Measurements from ENCODE around the gene RMND1.

The RMND1 gene

DNA sequence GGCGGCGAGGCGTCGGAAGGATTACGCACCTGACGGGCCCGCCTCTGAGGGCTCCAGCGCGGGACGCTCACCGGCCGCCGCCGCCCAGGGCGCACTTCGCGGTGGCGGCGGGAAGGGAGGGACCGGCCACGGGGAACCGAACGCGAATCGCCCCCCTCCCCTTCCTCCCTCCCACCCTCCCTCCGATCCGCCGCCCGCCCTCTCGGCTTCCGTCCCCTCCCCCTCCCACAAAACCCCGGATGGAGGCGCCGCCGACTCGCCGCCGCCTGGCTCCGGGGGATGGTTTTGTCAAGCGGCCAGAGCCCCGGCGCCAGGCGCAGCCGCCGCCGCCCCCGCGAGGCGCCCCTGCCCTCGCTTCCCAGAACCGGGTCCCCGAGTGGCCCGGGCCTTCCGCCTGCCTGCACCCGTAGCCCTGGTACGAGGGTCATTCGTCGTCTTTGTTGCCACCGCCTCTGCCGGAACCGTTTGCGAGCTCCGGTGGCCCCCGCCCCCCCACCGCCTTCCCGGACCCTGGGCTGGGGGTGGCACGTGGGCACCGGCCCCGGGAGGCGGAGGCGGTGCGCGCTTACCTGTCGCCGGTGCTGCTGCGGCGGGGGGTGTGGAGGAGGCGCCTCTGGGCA is 61.0 kb downstream of the RMND1 start:
- peak overlapping the region; percentile 60 for H3K4me3 ChIP-seq (ENCODE audit: control insufficient read depth, low read depth, low read length)
- TF ChIP-seq CTCF (conservative IDR thresholded peaks at IDR 0.05; ENCODE audit: control insufficient read depth, insufficient read depth, low read depth, low read length) = no peak
- peak; percentile 55 for DNase-seq (ENCODE audit: low read depth)

DNA sequence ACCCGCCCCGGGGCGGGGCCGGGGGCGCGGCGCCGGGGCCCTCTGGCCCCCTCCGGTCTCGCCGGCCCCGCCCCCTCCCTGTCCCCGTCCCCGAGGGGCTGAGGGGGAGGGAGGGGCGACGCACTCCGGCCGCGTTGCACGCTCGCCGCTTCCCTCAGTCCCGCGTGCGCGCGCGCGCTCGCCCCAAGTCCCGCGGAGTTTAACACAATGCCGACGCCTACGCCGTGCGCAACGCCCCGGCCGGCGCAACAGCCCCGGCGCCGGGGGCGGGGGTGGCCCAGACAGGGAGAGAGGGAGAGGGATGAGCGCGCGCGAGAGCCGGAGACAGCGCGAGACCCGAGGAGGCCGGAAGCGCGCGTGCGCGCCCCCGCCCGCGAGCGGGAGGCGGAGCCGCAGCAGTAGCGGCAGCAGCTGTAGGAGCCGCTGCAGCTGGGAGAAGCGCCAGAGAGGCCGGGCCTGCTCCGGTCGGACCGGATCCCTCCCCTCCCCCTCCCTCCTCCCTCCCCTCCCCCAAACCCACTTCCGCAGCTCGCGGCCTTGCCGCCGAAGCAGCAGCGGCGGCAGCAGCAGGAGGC is 61.6 kb downstream of the RMND1 start:
- H3K4me3 ChIP-seq (ENCODE audit: control insufficient read depth, low read depth, low read length) = peak overlapping the region; percentile 60
- no peak for TF ChIP-seq CTCF (conservative IDR thresholded peaks at IDR 0.05; ENCODE audit: control insufficient read depth, insufficient read depth, low read depth, low read length)
- DNase-seq (ENCODE audit: low read depth) = peak; percentile 97

- H3K4me3 ChIP-seq (ENCODE audit: control insufficient read depth, low read depth, low read length) = peak overlapping the region; percentile 82
- no peak for TF ChIP-seq CTCF (conservative IDR thresholded peaks at IDR 0.05; ENCODE audit: control insufficient read depth, insufficient read depth, low read depth, low read length)
- DNase-seq (ENCODE audit: low read depth) = peak; percentile 81
These were observed 62.2 kb downstream of the RMND1 start for GRCh38 chr6:151389618-151390275.

DNA sequence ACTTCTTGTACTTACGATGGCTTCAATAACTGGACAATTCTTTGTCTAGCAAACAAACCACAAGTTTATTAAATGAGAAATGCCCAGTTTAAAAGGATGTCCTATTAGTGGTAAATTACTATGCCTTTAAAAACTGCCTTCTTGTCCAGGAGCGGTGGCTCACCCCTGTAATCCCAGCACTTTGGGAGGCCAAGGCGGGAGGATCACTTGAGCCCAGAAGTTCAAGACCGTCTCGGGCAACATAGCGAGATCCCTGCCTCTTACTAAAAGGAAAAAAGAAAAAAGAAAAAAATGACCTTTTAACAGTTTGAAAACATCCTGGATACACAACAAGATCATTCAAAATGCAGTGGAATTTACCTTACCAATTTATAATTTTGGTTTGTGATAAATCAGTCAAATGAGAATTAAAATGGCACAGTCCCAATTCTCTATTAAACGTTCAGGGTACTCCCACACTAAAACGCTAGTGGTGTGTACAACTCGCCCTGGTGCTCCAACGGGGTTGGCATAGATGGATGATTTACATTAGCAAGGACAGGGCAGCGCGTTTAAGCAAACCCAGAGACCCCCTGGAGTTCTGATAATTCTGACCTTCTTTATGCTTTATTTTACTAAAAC is 62.8 kb downstream of the RMND1 start:
- H3K4me3 ChIP-seq (ENCODE audit: control insufficient read depth, low read depth, low read length) = peak overlapping the region; percentile 82
- no peak for TF ChIP-seq CTCF (conservative IDR thresholded peaks at IDR 0.05; ENCODE audit: control insufficient read depth, insufficient read depth, low read depth, low read length)
- no peak for DNase-seq (ENCODE audit: low read depth)

DNA sequence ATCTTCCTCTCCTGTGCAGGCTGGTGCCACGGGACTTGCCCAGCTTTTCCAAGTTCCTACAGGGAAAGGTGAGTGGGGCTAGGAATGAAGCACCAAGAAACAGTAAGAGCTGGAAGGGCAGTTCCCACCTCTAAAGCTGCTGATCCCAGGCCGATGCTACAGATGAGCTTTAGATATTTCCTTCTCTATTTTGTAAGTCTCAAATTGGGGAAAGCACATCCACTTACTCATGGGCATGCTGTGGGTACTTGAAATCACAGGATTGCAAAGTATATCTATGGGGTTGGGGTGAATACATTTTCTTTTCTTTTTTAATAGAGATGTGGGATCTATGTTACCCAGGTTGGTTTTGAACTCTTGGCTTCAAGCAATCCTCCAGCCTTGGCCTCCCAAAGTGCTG is 63.7 kb downstream of the RMND1 start:
- H3K4me3 ChIP-seq (ENCODE audit: control insufficient read depth, low read depth, low read length) = no peak overlapping the region
- no peak for TF ChIP-seq CTCF (conservative IDR thresholded peaks at IDR 0.05; ENCODE audit: control insufficient read depth, insufficient read depth, low read depth, low read length)
- no peak for DNase-seq (ENCODE audit: low read depth)

GRCh38 chr6:151387175-151387970 is 64.6 kb downstream of the RMND1 start:
- no peak for TF ChIP-seq CTCF (conservative IDR thresholded peaks at IDR 0.05; ENCODE audit: control insufficient read depth, insufficient read depth, low read depth, low read length)
- no peak overlapping the region for H3K4me3 ChIP-seq (ENCODE audit: control insufficient read depth, low read depth, low read length)
- DNase-seq (ENCODE audit: low read depth) = peak; percentile 56
